ENCODE data around the gene DDX46.
A peak's percentile ranks its signal among the peaks of the same experiment; 100 is the strongest.
"Not testable (repeated sequence)": the region's sequence is repeated elsewhere in the genome, so short reads cannot be mapped to it uniquely, and the experiment has no call there.

Gene DDX46, protein sequence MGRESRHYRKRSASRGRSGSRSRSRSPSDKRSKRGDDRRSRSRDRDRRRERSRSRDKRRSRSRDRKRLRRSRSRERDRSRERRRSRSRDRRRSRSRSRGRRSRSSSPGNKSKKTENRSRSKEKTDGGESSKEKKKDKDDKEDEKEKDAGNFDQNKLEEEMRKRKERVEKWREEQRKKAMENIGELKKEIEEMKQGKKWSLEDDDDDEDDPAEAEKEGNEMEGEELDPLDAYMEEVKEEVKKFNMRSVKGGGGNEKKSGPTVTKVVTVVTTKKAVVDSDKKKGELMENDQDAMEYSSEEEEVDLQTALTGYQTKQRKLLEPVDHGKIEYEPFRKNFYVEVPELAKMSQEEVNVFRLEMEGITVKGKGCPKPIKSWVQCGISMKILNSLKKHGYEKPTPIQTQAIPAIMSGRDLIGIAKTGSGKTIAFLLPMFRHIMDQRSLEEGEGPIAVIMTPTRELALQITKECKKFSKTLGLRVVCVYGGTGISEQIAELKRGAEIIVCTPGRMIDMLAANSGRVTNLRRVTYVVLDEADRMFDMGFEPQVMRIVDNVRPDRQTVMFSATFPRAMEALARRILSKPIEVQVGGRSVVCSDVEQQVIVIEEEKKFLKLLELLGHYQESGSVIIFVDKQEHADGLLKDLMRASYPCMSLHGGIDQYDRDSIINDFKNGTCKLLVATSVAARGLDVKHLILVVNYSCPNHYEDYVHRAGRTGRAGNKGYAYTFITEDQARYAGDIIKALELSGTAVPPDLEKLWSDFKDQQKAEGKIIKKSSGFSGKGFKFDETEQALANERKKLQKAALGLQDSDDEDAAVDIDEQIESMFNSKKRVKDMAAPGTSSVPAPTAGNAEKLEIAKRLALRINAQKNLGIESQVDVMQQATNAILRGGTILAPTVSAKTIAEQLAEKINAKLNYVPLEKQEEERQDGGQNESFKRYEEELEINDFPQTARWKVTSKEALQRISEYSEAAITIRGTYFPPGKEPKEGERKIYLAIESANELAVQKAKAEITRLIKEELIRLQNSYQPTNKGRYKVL

DNA sequence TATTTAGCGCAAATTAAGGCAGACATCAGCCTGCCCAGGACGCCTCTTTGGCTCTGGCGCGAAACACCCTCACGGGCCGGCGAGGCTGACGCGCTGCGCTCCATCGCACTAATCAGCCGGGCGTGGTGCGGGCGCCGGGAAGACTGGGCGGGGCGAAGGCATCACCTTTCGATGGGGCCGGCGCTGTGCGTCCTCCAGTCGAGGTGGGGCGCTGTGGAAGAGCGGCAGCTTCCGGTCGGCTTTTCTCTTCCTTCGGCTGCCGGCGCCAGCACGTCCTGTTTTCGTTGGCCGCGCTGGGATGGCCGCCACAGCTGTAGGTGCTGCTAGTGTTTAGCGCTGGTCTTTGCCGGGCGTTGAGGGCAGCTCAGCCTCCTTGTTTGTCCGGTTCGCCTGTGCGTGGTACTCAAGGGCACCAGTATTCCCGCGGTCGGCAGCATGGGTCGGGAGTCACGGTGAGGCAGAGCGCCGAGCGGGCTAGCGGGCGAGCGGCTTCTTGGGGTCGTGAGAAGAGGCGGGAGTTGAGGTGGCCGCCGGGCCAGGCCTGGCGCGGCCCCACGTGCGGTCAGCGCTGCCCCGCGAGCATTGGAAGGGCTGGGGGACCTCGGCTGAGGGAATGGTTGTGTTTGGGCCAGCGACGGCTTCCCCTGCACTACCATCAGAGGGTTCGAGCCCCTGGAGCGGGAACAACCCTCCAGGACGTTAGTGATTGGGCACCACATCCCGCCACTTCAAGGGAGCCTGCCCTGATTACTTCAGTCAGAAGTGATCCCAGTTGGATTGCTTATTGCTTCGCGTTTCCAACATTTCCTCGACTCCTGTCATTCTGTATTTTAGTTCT, at the start of gene DDX46:
Gene DDX46, plus strand, starts transcription at position 276 of the 838 bp plus-strand sequence. Its CDS starts 160 bp downstream, at position 436.
- DNase-seq: peak; percentile 94

GRCh38 chr5:134714120-134714519, 44.5 kb upstream of the DDX46 start:
- DNase-seq: no peak

GRCh38 chr5:134714541-134714940, 44.0 kb upstream of the DDX46 start:
- no peak for DNase-seq

GRCh38 chr5:134715466-134715865, 43.1 kb upstream of the DDX46 start:
- not testable (repeated sequence) for DNase-seq

- no peak for DNase-seq
Observed at GRCh38 chr5:134724872-134725271, 33.7 kb upstream of the DDX46 start.

DNA sequence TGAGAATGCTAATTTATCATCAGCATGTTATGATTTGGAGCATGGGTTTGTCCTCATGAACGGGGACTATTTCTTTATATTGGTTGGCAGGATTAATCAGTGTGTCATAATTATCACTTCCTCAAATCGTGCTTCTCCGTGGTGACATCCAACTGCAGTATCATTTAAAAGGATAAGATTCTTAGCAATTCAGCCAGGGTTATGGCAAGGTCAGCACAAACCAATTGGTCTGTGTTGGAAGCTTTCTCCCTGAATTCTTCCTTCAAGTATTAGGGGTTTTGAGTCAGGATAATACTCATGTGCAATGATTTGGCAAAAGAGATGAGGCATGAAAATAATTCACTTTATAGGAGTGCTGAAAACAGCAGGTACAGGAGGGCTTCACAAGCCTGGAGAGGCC, 25.8 kb upstream of the DDX46 start:
- DNase-seq: no peak

DNA sequence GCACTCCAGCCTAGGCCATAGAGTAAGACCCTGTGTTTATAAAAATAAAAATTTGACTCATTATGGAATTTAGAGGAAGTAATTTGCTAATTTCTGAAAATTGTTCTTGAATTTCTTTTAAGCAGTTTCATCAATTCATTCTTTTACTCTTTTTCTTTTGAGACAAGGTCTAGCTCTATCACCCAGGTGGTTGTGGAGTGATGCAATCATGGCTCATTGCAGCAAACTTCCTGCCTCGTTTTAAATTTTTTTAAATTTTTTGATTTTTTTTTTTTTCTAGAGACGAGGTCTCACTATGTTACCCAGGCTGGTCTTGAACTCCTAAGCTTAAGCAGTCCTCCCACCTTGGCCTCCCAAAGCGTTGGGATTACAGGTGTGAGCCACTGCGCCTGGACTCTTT, 23.3 kb upstream of the DDX46 start:
- no peak for DNase-seq

GRCh38 chr5:134736173-134736812, 22.3 kb upstream of the DDX46 start:
- DNase-seq: no peak

DNA sequence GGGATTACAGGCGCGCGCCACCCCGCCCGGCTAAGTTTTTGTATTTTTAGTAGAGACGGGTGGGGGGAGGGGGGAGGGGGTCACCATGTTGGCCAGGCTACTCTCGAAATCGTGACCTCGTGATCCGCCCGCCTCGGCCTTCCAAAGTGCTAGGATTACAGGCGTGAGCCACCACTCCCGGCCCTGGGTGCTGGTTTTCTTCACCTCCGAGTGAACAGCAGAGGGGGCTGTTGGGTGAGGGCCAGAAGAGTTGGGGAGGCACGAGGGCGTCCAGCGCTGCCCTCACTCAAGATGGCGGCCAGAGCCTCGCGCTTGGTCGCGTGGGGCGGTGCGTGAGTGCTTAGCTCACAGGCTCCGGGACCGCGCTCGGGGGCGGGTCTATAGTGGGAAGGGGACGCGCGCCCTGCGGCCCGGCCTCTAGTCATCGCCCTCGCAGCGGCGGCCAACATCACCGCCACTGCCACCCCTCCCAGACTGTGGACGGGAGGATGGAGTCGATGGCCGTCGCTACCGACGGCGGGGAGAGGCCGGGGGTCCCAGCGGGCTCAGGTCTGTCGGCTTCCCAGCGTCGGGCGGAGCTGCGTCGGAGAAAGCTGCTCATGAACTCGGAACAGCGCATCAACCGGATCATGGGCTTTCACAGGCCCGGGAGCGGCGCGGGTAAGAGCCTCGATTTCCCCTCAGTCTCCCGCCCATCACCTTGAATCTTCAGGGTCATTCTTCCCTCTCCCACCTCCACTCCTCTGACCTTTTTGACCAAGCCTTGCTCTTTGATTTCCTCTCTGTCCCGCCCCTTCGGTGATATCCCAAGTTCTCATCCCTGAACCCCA, 20.2 kb upstream of the DDX46 start, which contains the start of gene CAMLG:
Gene CAMLG, plus strand, starts transcription at position 416 of the 830 bp plus-strand sequence. Its CDS starts 73 bp downstream, at position 489.
- peak; percentile 99 for DNase-seq

DNA sequence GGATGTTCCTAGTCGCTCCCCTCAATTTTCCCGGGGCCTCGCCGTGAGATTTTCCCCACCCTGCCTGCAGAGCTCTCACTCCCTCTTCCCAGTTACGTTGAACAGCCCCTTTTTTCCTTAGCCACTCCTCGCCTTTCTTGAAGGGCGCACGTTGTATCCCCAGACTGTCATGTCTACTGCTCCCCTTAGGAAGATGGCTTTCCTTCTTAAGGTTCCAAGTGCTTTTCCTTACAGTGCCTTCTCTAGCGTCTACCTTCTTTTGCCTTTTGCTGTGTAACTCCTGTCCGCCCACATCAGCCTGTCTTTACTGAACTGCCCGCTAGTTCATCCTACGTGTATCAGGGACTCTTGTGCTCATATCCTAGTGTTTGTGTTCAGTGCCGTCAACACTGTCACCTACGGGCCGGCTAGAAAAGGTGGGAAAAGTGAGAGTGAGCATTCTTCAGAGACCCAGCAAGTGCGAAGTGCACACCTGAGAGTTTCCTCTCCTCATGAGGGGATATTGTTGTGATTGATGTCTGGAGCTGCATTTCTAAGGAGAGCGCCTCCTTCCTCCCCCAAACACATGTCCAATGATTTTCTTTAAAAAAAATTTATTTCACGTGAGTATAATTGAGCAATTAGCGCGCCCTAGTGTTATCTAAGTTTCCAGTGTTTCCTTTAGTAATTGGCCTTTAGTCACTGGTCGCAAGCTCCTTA, 19.5 kb upstream of the DDX46 start:
- peak; percentile 52 for DNase-seq

DNA sequence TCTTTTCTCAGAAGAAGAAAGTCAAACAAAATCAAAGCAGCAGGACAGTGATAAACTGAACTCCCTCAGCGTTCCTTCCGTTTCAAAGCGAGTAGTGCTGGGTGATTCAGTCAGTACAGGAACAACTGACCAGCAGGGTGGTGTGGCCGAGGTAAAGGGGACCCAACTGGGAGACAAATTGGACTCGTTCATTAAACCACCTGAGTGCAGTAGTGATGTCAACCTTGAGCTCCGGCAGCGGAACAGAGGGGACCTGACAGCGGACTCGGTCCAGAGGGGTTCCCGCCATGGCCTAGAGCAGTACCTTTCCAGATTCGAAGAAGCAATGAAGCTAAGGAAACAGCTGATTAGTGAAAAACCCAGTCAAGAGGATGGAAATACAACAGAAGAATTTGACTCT, 17.5 kb upstream of the DDX46 start:
- DNase-seq: no peak

GRCh38 chr5:134742134-134742533, 16.4 kb upstream of the DDX46 start:
- no peak for DNase-seq

DNA sequence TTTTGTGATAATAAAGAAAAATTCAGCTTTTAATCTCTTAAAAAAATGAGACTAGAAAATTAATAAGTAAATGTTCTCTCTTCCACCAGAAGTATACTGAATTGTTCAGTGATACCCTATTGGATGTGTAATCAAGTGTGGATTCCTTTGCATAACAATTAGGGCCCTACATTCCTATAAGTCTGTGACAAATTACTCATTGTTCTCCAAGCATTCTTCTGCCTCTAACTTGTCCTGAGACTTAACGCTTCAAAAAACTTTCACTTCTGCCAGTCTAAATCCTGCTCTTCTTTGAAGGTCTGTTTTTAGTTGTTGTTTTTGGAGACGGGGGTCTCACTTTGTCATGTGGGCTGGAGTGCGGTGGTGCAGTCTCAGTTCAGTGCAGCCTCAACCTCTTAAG, 9.2 kb upstream of the DDX46 start:
- no peak for DNase-seq

DNA sequence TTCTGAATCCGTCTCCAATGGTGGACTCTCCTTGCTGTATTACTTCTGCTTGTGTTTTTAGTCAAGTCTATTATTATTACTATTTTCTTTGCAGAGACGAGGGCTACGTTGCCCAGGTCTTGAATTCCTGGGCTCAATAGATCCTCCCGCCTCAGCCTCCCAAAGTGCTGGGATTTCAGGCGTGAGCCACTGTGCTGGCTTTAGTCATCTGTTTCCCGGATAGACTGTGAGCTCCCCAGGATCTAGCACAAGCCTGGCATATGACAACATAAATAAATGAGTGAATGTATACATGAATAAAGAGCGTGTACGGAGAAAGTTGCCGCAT, 439 bp upstream of the DDX46 start:
- no peak for DNase-seq

GRCh38 chr5:134767528-134768291, 9.1 kb downstream of the DDX46 start:
- not testable (repeated sequence) for DNase-seq

DNA sequence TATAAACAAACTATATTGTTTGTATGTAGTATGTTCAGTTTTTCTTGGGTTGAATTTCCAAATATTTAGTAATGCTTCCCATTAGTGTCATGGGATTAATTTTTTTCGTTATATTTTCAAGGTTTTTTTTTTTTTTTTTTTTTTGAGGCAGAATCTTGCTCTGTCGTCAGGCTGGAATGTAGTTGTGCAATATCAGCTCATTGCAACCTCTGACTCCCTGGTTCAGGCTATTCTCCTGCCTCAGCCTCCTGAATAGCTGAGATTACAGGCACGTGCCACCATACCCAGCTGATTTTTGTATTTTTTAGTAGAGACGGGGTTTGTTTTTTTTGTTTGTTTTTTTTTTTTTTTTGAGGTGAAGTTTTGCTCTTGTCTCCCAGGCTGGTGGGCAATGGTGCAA, 10.6 kb downstream of the DDX46 start:
- peak; percentile 66 for DNase-seq

DNA sequence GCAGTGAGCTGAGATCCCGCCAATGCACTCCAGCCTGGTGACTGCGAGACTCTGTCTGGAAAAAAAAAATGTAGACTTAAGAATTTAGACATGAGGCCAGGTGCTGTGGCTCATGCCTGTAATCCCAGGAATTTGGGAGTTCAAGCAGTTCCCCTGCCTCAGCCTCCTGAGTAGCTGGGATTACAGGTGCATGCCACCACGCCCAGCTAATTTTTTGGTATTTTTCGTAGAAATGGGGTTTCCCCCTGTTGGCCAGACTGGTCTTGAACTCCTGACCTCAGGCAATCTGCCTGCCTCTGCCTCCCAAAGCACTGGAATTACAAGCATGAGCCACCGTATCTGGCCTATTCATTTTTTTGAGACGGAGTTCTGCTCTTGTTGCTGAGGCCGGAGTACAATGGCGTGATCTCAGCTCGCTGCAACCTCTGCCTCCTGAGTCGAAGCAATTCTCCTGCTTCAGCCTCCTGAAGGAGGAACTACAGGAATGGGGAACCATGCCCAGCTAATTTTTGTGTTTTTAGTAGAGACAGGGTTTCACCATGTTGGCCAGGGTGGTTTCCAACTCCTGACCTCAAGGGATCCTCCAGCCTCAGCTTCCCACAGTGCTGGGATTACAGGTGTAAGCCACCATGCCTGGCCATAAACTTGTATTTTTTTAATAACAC, 14.0 kb downstream of the DDX46 start:
- no peak for DNase-seq

- DNase-seq: no peak
Observed at GRCh38 chr5:134777366-134777765, 18.8 kb downstream of the DDX46 start.

- no peak for DNase-seq
Observed at GRCh38 chr5:134784241-134784920, 25.8 kb downstream of the DDX46 start.
